ENCODE measurements around the gene IFITM1. TPM values are rescaled to one million over a fixed set of nuclear protein-coding genes. Genes with fewer than 3 reads are reported as not detected.

Gene IFITM1
- total RNA-seq, 6 experiments from 2014 or later = 15.7 to 159 (median 72.5) TPM

DNA sequence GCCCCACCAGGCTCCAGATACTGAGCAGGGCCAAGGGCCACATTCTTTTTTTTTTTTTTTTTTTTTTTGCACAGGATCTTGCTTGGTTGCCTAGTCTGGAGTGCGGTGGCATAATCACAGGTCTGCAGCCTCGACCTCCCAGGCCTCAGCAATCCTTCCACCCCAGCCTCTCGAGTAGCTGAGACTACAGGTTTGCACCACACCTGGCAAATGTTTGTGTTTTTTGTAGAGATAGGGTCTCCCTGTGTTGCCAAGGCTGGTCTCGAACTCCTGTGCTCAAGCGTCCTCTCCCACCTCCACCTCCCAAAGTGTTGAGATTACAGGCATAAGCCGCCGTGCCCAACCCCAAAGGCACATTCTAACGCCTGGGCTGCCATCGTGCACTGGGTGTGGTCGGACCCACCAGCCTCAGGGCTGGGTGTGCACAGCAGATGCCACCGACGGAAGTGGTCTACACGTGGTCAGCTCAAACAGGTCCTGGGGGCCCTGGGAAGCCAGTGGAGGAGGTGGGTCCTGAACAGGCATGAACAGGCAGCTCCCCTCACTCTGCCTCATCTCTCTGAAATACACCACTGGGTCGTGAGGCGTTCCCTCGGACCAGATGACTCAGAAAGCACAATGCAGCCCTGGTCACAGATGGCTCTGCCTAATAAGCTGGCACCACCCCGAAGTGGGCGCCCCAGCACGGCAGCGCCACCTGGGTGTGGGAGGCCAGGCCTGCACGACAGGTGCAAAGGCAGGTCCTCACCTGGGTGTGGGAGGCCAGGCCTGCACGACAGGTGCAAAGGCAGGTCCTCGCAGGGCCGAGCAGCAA is 50.3 kb downstream of the IFITM1 start:
- TF ChIP-seq POLR2A (IDR thresholded peaks at IDR 0.05) = no peak
- TF ChIP-seq, protein P1, sequence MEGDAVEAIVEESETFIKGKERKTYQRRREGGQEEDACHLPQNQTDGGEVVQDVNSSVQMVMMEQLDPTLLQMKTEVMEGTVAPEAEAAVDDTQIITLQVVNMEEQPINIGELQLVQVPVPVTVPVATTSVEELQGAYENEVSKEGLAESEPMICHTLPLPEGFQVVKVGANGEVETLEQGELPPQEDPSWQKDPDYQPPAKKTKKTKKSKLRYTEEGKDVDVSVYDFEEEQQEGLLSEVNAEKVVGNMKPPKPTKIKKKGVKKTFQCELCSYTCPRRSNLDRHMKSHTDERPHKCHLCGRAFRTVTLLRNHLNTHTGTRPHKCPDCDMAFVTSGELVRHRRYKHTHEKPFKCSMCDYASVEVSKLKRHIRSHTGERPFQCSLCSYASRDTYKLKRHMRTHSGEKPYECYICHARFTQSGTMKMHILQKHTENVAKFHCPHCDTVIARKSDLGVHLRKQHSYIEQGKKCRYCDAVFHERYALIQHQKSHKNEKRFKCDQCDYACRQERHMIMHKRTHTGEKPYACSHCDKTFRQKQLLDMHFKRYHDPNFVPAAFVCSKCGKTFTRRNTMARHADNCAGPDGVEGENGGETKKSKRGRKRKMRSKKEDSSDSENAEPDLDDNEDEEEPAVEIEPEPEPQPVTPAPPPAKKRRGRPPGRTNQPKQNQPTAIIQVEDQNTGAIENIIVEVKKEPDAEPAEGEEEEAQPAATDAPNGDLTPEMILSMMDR (IDR thresholded peaks at IDR 0.05) = peak; percentile 25 to 60 (median 36)
- intact Hi-C loops (cut with DNase I) = loop anchor here in 1 of 2 donors (10.0 kb wide), 2 partner anchors 59 to 109 kb away; partner anchors contain the start of gene IFITM2
- ATAC-seq (peak; percentile 53 to 81 (median 74)), DNase-seq (peak in 2 of 3 donors; percentile 33 to 52)
- Histone ChIP-seq H3K4me1 (no peaks in the 10 kb centered on the region), H3K9me3 (no peaks in the 10 kb centered on the region), H3K4me3 (no peak overlapping the region), H3K27me3 (peaks cover 0 to 7% of the 10 kb centered on the region in 2 donors), H3K27ac (no peak overlapping the region), H3K36me3 (no peaks in the 10 kb centered on the region)
- 78% methylated on average over 7 of the region's 24 CpGs for WGBS (ENCODE audit: insufficient coverage, low coverage, low lambda C conversion rate, missing lambda C conversion rate)

Small RNA genes lying within 50 kb of the gene (small RNA-seq; reads per million reads assigned to genes)
- gene AC136475.6 = 0 reads per million in 2 experiments

Other genes with a start within 250 kb of the IFITM1 start
- gene SCGB1C1, start 121.0 kb upstream of the IFITM1 start, total RNA-seq = not detected
- gene BET1L, start 106.6 kb upstream of the IFITM1 start, total RNA-seq = 10 to 100 TPM; 17.2 to 28.9 (median 24.8) TPM
- 10 to 100 TPM; 29.7 to 54.0 (median 32.4) TPM for gene RIC8A, start 106.3 kb upstream of the IFITM1 start, total RNA-seq
- gene SIRT3, start 77.7 kb upstream of the IFITM1 start, total RNA-seq = 10 to 100 TPM in 5 of 6 experiments, 1 to 10 TPM in 1; 9.2 to 22.0 (median 15.5) TPM
- 10 to 100 TPM; 46.1 to 71.5 (median 48.7) TPM for gene PSMD13, start 77.1 kb upstream of the IFITM1 start, total RNA-seq
- 1 to 10 TPM in 4 of 6 experiments, under 1 TPM in 2; 0.22 to 6.2 (median 1.6) TPM for gene NLRP6, start 35.6 kb upstream of the IFITM1 start, total RNA-seq
- 100 to 1,000 TPM in 1 of 6 experiments, 10 to 100 TPM in 4, 1 to 10 TPM in 1; 7.7 to 110 (median 13.8) TPM for gene PGGHG, start 24.9 kb upstream of the IFITM1 start, total RNA-seq
- gene IFITM5, start 14.5 kb upstream of the IFITM1 start, total RNA-seq = not detected
- gene IFITM2, start 6.2 kb upstream of the IFITM1 start, total RNA-seq = 100 to 1,000 TPM; 157 to 624 (median 390) TPM
- gene IFITM3, start 6.8 kb downstream of the IFITM1 start, total RNA-seq = 1,000 to 10,000 TPM in 1 of 6 experiments, 100 to 1,000 TPM in 5; 445 to 1,124 (median 694) TPM
- under 1 TPM in 2 of 6 experiments, not detected in 4; 0.05 to 0.07 TPM for gene B4GALNT4, start 55.5 kb downstream of the IFITM1 start, total RNA-seq
- gene PKP3, start 80.2 kb downstream of the IFITM1 start, total RNA-seq = 1 to 10 TPM in 1 of 6 experiments, under 1 TPM in 2, not detected in 3; 0.43 to 1.5 (median 0.47) TPM
- 100 to 1,000 TPM in 2 of 6 experiments, 10 to 100 TPM in 4; 48.2 to 133 (median 66.3) TPM for gene SIGIRR, start 101.0 kb downstream of the IFITM1 start, total RNA-seq
- 1 to 10 TPM in 1 of 6 experiments, under 1 TPM in 4, not detected in 1; 0.09 to 1.0 (median 0.28) TPM for gene ANO9, start 128.0 kb downstream of the IFITM1 start, total RNA-seq
- 10 to 100 TPM in 4 of 6 experiments, 1 to 10 TPM in 2; 8.4 to 21.9 (median 11.4) TPM for gene PTDSS2, start 136.2 kb downstream of the IFITM1 start, total RNA-seq
- gene RNH1, start 193.2 kb downstream of the IFITM1 start, total RNA-seq = 100 to 1,000 TPM in 2 of 6 experiments, 10 to 100 TPM in 4; 66.4 to 135 (median 76.2) TPM
- 10 to 100 TPM in 5 of 6 experiments, 1 to 10 TPM in 1; 7.6 to 20.9 (median 14.8) TPM for gene HRAS, start 221.5 kb downstream of the IFITM1 start, total RNA-seq
- gene LRRC56, start 223.5 kb downstream of the IFITM1 start, total RNA-seq = 1 to 10 TPM in 1 of 6 experiments, under 1 TPM in 4, not detected in 1; 0.12 to 1.1 (median 0.71) TPM
- 10 to 100 TPM in 1 of 6 experiments, 1 to 10 TPM in 5; 4.7 to 14.7 (median 7.9) TPM for gene LMNTD2, start 246.7 kb downstream of the IFITM1 start, total RNA-seq
- gene RASSF7, start 246.9 kb downstream of the IFITM1 start, total RNA-seq = 10 to 100 TPM; 20.5 to 61.1 (median 39.5) TPM